ENCODE measurements around the gene FSTL3. TPM values are rescaled to one million over a fixed set of nuclear protein-coding genes. Genes with fewer than 3 reads are reported as not detected.

FSTL3 gene
- total and polyA plus RNA-seq, 2 of the 13 experiments (the other 11 are each of a cell fraction or from before 2014, with no cell fraction given) = 13.5 to 15.6 TPM

DNA sequence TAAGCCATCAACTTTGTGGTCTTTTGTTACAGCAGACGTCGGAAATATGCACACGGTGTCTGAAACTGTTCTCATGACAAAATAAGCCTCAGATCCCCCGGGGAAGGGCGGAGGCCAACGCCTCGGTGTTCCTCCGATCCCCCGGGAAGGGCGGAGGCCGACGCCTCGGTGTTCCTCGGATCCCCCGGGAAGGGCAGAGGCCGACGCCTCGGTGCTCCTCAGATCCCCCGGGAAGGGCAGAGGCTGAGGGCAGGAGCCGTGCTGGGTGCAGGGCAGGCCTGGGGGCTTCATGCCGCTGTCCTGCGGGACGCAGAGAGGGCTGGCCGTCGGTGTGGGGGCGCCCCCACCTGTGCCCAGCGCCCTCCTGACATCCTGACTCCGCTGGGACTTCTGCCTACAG is 31.8 kb upstream of the FSTL3 start:
- BruUV-seq (replicated peaks) = no TSS peak
- in situ Hi-C loops (cut with HindIII; ENCODE audit: extremely low pct_ligation_motif_present, low pct_unique_long_range_greater_than_20kb) = no loop called here

DNA sequence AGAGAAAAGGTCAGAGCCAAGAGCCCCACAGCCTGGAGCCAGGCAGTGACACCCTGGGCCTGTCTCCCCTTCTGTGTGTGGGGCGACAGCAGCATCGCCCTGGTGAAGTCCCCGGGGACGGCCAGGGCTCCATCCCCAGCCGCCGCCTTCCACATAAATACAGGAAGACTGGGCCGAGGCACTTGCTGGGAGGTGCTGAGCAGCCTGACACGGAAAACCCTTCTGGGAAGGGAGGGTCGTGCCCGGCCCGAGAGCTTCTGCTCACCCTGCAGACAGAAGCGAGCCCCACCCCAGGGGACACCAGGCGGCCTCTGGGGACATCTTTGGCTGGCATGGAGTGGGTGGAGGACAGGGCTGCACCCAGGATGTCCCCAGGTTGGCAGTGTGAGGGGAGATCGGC is 31.4 kb upstream of the FSTL3 start:
- Histone ChIP-seq H2AFZ (ENCODE audit: low read length) (no peak overlapping the region), H3K79me2 (ENCODE audit: insufficient read depth, low read length) (no peaks in the 10 kb centered on the region), H3K27me3 (ENCODE audit: control insufficient read depth in 1 of 2, insufficient read depth in 2 of 2, low read length in 2 of 2) (no peaks in the 10 kb centered on the region), H4K20me1 (ENCODE audit: insufficient read depth, low read length) (peaks cover 4% of the 10 kb centered on the region; the same call in 1 of the 2 replicates), H3K9ac (ENCODE audit: insufficient read depth, low read depth, low read length) (no peak overlapping the region), H3K27ac (ENCODE audit: extremely low read length, insufficient read depth, low read length) (no peak overlapping the region), H3K36me3 (replicated peaks in 1 of 2; ENCODE audit: control insufficient read depth in 1 of 2, insufficient read depth in 2 of 2, low read length in 2 of 2) (peaks cover 14 to 23% of the 10 kb centered on the region in 2 experiments; a peak in 3 of 5 replicates), H3K4me3 (replicated peaks in 1 of 3; ENCODE audit: insufficient read depth in 1 of 3, low read depth in 2 of 3, low read length in 3 of 3) (no peak overlapping the region), H3K4me1 (ENCODE audit: insufficient read depth, low read length) (no peaks in the 10 kb centered on the region), H3K4me2 (ENCODE audit: low read depth, low read length) (no peak overlapping the region), H3K9me3 (ENCODE audit: low read length) (no peaks in the 10 kb centered on the region)
- TF ChIP-seq, protein P1, sequence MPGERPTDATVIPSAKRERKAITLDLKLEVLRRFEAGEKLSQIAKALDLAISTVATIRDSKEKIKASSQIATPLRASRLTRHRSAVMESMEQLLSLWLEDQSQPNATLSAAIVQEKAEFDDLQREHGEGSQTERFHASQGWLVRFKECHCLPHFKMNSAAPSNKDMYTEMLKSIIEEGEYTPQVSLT (CRISPR knock-in tag; IDR thresholded peaks at IDR 0.05; ENCODE audit: borderline replicate concordance, low read depth) = no peak
- TF ChIP-seq, protein P2, sequence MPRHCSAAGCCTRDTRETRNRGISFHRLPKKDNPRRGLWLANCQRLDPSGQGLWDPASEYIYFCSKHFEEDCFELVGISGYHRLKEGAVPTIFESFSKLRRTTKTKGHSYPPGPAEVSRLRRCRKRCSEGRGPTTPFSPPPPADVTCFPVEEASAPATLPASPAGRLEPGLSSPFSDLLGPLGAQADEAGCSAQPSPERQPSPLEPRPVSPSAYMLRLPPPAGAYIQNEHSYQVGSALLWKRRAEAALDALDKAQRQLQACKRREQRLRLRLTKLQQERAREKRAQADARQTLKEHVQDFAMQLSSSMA (CRISPR knock-in tag; IDR thresholded peaks at IDR 0.05) = no peak
- TF ChIP-seq BHLHE40 (IDR thresholded peaks at IDR 0.05; ENCODE audit: low read length) (no peak), ZNF547 (CRISPR knock-in tag; IDR thresholded peaks at IDR 0.05) (no peak), AGO2 (optimal IDR thresholded peaks at IDR 0.05; ENCODE audit: low read depth, low read length) (peak; percentile 70), AKAP8 (CRISPR knock-in tag; IDR thresholded peaks at IDR 0.05) (no peak), ZBTB7A (CRISPR knock-in tag; IDR thresholded peaks at IDR 0.05) (no peak)
- TF ChIP-seq, protein P3, sequence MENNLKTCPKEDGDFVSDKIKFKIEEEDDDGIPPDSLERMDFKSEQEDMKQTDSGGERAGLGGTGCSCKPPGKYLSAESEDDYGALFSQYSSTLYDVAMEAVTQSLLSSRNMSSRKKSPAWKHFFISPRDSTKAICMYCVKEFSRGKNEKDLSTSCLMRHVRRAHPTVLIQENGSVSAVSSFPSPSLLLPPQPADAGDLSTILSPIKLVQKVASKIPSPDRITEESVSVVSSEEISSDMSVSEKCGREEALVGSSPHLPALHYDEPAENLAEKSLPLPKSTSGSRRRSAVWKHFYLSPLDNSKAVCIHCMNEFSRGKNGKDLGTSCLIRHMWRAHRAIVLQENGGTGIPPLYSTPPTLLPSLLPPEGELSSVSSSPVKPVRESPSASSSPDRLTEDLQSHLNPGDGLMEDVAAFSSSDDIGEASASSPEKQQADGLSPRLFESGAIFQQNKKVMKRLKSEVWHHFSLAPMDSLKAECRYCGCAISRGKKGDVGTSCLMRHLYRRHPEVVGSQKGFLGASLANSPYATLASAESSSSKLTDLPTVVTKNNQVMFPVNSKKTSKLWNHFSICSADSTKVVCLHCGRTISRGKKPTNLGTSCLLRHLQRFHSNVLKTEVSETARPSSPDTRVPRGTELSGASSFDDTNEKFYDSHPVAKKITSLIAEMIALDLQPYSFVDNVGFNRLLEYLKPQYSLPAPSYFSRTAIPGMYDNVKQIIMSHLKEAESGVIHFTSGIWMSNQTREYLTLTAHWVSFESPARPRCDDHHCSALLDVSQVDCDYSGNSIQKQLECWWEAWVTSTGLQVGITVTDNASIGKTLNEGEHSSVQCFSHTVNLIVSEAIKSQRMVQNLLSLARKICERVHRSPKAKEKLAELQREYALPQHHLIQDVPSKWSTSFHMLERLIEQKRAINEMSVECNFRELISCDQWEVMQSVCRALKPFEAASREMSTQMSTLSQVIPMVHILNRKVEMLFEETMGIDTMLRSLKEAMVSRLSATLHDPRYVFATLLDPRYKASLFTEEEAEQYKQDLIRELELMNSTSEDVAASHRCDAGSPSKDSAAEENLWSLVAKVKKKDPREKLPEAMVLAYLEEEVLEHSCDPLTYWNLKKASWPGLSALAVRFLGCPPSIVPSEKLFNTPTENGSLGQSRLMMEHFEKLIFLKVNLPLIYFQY (CRISPR knock-in tag; IDR thresholded peaks at IDR 0.05; ENCODE audit: borderline replicate concordance) = no peak
- no TSS peak for BruUV-seq (replicated peaks)
- CTCF ChIA-PET (ENCODE audit: low intra/inter-chr PET ratio, low total read pairs) = no interaction called here
- WGBS (ENCODE audit: low lambda C conversion rate) = 95% methylated on average over 13 of the region's 14 CpGs
- ATAC-seq (no peak), DNase-seq (ENCODE audit: low spot score) (no peak), FAIRE-seq (no peak)
- intact Hi-C loops (cut with micrococcal nuclease; ENCODE audit: unreplicated experiment) (no loop called here), in situ Hi-C loops (cut with HindIII; ENCODE audit: extremely low pct_ligation_motif_present, low pct_unique_long_range_greater_than_20kb) (no loop called here)
- POLR2A ChIA-PET = no interaction called here

More for the DNA sequence above, 31.8 kb upstream of the FSTL3 start:
- no peak for DNase-seq (ENCODE audit: low spot score)
- no peaks in the 10 kb centered on the region for H3K4me1 ChIP-seq (ENCODE audit: insufficient read depth, low read length)
- no peak for ATAC-seq
- no peaks in the 10 kb centered on the region for H3K79me2 ChIP-seq (ENCODE audit: insufficient read depth, low read length)
- H3K36me3 ChIP-seq (replicated peaks in 1 of 2; ENCODE audit: control insufficient read depth in 1 of 2, insufficient read depth in 2 of 2, low read length in 2 of 2) = peaks cover 11 to 21% of the 10 kb centered on the region in 2 experiments; a peak in 3 of 5 replicates
- H2AFZ ChIP-seq (ENCODE audit: low read length) = no peak overlapping the region
- no peaks in the 10 kb centered on the region for H3K27me3 ChIP-seq (ENCODE audit: control insufficient read depth in 1 of 2, insufficient read depth in 2 of 2, low read length in 2 of 2)
- no peak overlapping the region for H3K4me3 ChIP-seq (replicated peaks in 1 of 3; ENCODE audit: insufficient read depth in 1 of 3, low read depth in 2 of 3, low read length in 3 of 3)
- whole genome bisulfite sequencing (ENCODE audit: low lambda C conversion rate) = 84% methylated on average over 27 of the region's 28 CpGs
- H3K4me2 ChIP-seq (ENCODE audit: low read depth, low read length) = no peak overlapping the region
- CTCF ChIA-PET (ENCODE audit: low intra/inter-chr PET ratio, low total read pairs) = no interaction called here
- POLR2A ChIA-PET = no interaction called here
- no peak for TF ChIP-seq ZNF670 (CRISPR knock-in tag; IDR thresholded peaks at IDR 0.05; ENCODE audit: borderline replicate concordance)
- TF ChIP-seq, protein P4, sequence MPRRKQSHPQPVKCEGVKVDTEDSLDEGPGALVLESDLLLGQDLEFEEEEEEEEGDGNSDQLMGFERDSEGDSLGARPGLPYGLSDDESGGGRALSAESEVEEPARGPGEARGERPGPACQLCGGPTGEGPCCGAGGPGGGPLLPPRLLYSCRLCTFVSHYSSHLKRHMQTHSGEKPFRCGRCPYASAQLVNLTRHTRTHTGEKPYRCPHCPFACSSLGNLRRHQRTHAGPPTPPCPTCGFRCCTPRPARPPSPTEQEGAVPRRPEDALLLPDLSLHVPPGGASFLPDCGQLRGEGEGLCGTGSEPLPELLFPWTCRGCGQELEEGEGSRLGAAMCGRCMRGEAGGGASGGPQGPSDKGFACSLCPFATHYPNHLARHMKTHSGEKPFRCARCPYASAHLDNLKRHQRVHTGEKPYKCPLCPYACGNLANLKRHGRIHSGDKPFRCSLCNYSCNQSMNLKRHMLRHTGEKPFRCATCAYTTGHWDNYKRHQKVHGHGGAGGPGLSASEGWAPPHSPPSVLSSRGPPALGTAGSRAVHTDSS (CRISPR knock-in tag; conservative IDR thresholded peaks at IDR 0.05) = no peak
- TF ChIP-seq POLR2AphosphoS2 (IDR thresholded peaks at IDR 0.05; ENCODE audit: low read depth, low read length) = no peak
- TF ChIP-seq ZNF546 (CRISPR knock-in tag; conservative IDR thresholded peaks at IDR 0.05) = no peak
- no peak for TF ChIP-seq MIER2 (CRISPR knock-in tag; IDR thresholded peaks at IDR 0.05)
- peak; percentile 82 for TF ChIP-seq AGO2 (optimal IDR thresholded peaks at IDR 0.05; ENCODE audit: low read depth, low read length)
- peak; percentile 34 for TF ChIP-seq RBM22 (optimal IDR thresholded peaks at IDR 0.05; ENCODE audit: low read length)
- no peak for TF ChIP-seq ZNF44 (CRISPR knock-in tag; IDR thresholded peaks at IDR 0.05)
- no peak for TF ChIP-seq FOSL1 (CRISPR knock-in tag; IDR thresholded peaks at IDR 0.05; ENCODE audit: borderline replicate concordance)
- FAIRE-seq = no peak
- H3K27ac ChIP-seq (ENCODE audit: extremely low read length, insufficient read depth, low read length) = no peak overlapping the region
- intact Hi-C loops (cut with micrococcal nuclease; ENCODE audit: unreplicated experiment) = no loop called here
- peaks cover 4% of the 10 kb centered on the region; the same call in 1 of the 2 replicates for H4K20me1 ChIP-seq (ENCODE audit: insufficient read depth, low read length)
- H3K9me3 ChIP-seq (ENCODE audit: low read length) = no peaks in the 10 kb centered on the region
- no peak overlapping the region for H3K9ac ChIP-seq (ENCODE audit: insufficient read depth, low read depth, low read length)

All from HepG2 (cell line).